ENCODE results near the gene RPUSD1. TPM values are rescaled to one million over a fixed set of nuclear protein-coding genes. Genes with fewer than 3 reads are reported as not detected.

The RPUSD1 gene
- total RNA-seq, 1 experiment from 2014 or later, result 59.9 TPM

- RAD21 ChIA-PET (ENCODE audit: low non-redundant PET in 1 of 2, low total read pairs in 2 of 2, uncharacterized antibody in 2 of 2, unreplicated experiment in 2 of 2), result no interaction called here
- Histone ChIP-seq H3K4me1 (ENCODE audit: control insufficient read depth in 1 of 2, insufficient read depth in 2 of 2, low read length in 2 of 2) (peaks cover 36 to 55% of the 10 kb centered on the region in 2 experiments), H3K9me3 (ENCODE audit: control insufficient read depth in 1 of 2, insufficient read depth in 1 of 2, low read depth in 1 of 2, low read length in 2 of 2) (no peaks in the 10 kb centered on the region), H3K9me2 (ENCODE audit: insufficient read depth) (no peaks in the 10 kb centered on the region), H3K4me2 (ENCODE audit: low read length) (no peak overlapping the region), H3K9ac (ENCODE audit: low read length) (no peak overlapping the region), H3K79me2 (ENCODE audit: insufficient read depth, low read length) (no peaks in the 10 kb centered on the region), H2AFZ (ENCODE audit: low read depth, low read length, poor library complexity, severe bottlenecking) (no peak overlapping the region), H4K20me1 (ENCODE audit: insufficient read depth) (no peaks in the 10 kb centered on the region), H3K27ac (ENCODE audit: low read depth, low read length) (no peak overlapping the region; the same call in 1 of the 2 replicates), H3K36me3 (ENCODE audit: control insufficient read depth in 1 of 2, insufficient read depth in 2 of 2, low read length in 2 of 2) (no peaks in the 10 kb centered on the region), H3K4me3 (replicated peaks in 1 of 2; ENCODE audit: low read depth in 1 of 2, low read length in 2 of 2) (no peak overlapping the region), H3K27me3 (ENCODE audit: insufficient read depth, low read length) (no peaks in the 10 kb centered on the region)
- CTCF ChIA-PET, result no interaction called here
- ATAC-seq (no peak), DNase-seq (ENCODE audit: low read depth, low spot score) (no peak)
- TF ChIP-seq ZNF274 (IDR thresholded peaks at IDR 0.05; ENCODE audit: low read depth, low read length) (no peak), TCF7L2 (IDR thresholded peaks at IDR 0.05; ENCODE audit: borderline replicate concordance, extremely low read depth, insufficient read depth, insufficient read length) (no peak), CBX3 (IDR thresholded peaks at IDR 0.05; ENCODE audit: low read depth) (no peak), YY1 (IDR thresholded peaks at IDR 0.05; ENCODE audit: extremely low read depth, insufficient replicate concordance, low read depth, low read length) (no peak), MAX (IDR thresholded peaks at IDR 0.05) (no peak), EGR1 (IDR thresholded peaks at IDR 0.05; ENCODE audit: low read depth) (no peak), EZH2 (IDR thresholded peaks at IDR 0.05) (no peak), ZBTB33 (IDR thresholded peaks at IDR 0.05; ENCODE audit: extremely low read depth, insufficient replicate concordance, low read length) (no peak), FOSL1 (IDR thresholded peaks at IDR 0.05; ENCODE audit: low read depth) (no peak), RAD21 (IDR thresholded peaks at IDR 0.05; ENCODE audit: low read depth) (no peak), CEBPB (IDR thresholded peaks at IDR 0.05; ENCODE audit: low read depth) (no peak), EZH2phosphoT487 (IDR thresholded peaks at IDR 0.05; ENCODE audit: borderline replicate concordance) (no peak), SRF (IDR thresholded peaks at IDR 0.05; ENCODE audit: low read depth) (no peak), POLR2A (IDR thresholded peaks at IDR 0.05; ENCODE audit: borderline replicate concordance, extremely low read depth, insufficient read depth, insufficient read length) (no peak), JUND (IDR thresholded peaks at IDR 0.05) (no peak), ZFX (IDR thresholded peaks at IDR 0.05) (no peak), POLR2AphosphoS5 (IDR thresholded peaks at IDR 0.05; ENCODE audit: low read depth, low read length) (no peak)
- POLR2A ChIA-PET, result no interaction called here
- intact Hi-C loops (cut with micrococcal nuclease), result no loop called here
- BruUV-seq (replicated peaks), result no TSS peak
Measured at GRCh38 chr16:775236-775796, 12.9 kb downstream of the RPUSD1 start.

All from HCT116 (cell line).